HEK293T (cell line): ENCODE data around the gene ACLY.

Experiments
- ARNT ChIP-seq: fragments of 450-650 bp; IDR thresholded peaks from 2 replicates; pipeline ENCODE4 v1.6.1; 2017; ENCODE audit warnings: mild to moderate bottlenecking
- BHLHE40 ChIP-seq: fragments of 450-650 bp; IDR thresholded peaks from 2 replicates; pipeline ENCODE4 v1.6.1; 2016; ENCODE audit warnings: mild to moderate bottlenecking, moderate library complexity, borderline replicate concordance
- FOXA1 ChIP-seq: fragments of 450-650 bp; IDR thresholded peaks from 2 replicates; pipeline ENCODE4 v1.6.1; 2016; ENCODE audit warnings: mild to moderate bottlenecking
- FOXM1 ChIP-seq: fragments of 450-650 bp; IDR thresholded peaks from 2 replicates; pipeline ENCODE4 v1.6.1; 2017; ENCODE audit warnings: mild to moderate bottlenecking, borderline replicate concordance
- SP1 ChIP-seq: fragments of 450-650 bp; IDR thresholded peaks from 2 replicates; pipeline ENCODE4 v1.6.1; 2017
- SUZ12 ChIP-seq: fragments of 450-650 bp; IDR thresholded peaks from 2 replicates; pipeline ENCODE4 v1.6.1; 2016; ENCODE audit warnings: mild to moderate bottlenecking
- TF ChIP-seq, protein P1 (sequence below): fragments of 450-650 bp; IDR thresholded peaks from 2 replicates; pipeline ENCODE4 v1.6.1; 2016

DNA sequence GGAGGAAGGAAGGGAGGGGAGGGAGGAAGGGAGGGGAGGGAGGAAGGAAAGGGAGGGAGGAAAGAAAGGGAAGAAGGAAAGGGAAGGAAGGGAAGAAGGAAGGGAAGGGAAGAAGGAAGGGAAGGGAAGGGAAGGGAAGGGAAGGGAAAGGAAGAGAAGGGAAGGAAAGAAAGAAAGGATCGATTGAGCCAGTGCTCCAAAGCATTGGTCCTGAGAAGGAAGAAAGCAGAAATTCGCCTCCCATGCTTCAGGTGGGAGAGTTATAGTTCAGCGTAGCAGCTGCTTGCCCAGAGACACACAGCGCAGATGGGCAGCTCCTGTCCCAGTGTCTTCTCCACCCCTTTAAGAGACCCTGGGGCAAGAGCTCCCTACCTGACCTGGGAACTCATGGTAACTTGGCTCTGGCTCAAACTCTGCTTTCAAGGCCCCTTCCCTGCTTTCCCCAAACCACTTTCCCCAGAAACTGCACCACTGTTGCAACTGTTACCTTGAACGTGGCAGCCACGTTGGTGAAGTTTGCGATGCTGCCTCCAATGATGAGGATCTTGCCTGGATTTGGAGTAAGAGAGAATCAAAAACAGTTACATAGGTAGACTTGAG, 14.4 kb downstream of the ACLY start:
- TF ChIP-seq, protein P1, sequence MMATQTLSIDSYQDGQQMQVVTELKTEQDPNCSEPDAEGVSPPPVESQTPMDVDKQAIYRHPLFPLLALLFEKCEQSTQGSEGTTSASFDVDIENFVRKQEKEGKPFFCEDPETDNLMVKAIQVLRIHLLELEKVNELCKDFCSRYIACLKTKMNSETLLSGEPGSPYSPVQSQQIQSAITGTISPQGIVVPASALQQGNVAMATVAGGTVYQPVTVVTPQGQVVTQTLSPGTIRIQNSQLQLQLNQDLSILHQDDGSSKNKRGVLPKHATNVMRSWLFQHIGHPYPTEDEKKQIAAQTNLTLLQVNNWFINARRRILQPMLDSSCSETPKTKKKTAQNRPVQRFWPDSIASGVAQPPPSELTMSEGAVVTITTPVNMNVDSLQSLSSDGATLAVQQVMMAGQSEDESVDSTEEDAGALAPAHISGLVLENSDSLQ: no peak
- TF ChIP-seq FOXA1 (no peak), SUZ12 (no peak), ARNT (no peak), FOXM1 (no peak), SP1 (no peak), BHLHE40 (no peak)
